B cell (primary cell): ENCODE results near the gene NSUN6. TPM values are rescaled to one million over a fixed set of nuclear protein-coding genes. Genes with fewer than 3 reads are reported as not detected.

ENCODE experiments used
- ATAC-seq: fragments of 200-7000 bp; cut with Tn5 transposase; one replicate; pipeline ENCODE4 v1.10.0; 2021; ENCODE audit warnings: low read depth, mild to moderate bottlenecking, moderate number of reproducible peaks, moderate library complexity
- CTCF ChIA-PET: fragments of 350-600 bp; sonication (Branson Sonifier 250); formaldehyde crosslinking; loops from one replicate; lab custom pipeline; 2021; ENCODE audit warnings: antibody characterized with exemption, inconsistent platforms; lab: Charles Lee
- POLR2A ChIA-PET: fragments of 350-600 bp; sonication (Branson Sonifier 250); formaldehyde crosslinking; loops from one replicate; lab custom pipeline; 2021; ENCODE audit warnings: antibody characterized with exemption; lab: Charles Lee
- DNase-seq: peaks from one replicate; pipeline ENCODE4 v3.0.0; 2013
- H2AFZ ChIP-seq: 2 replicates; pipeline ENCODE4 v1.6.1; 2012; ENCODE audit warnings: mild to moderate bottlenecking, low read depth, low read length; ENCODE audit not compliant: insufficient read depth, poor library complexity, severe bottlenecking
- H3K27ac ChIP-seq, 2 donors: 1 replicate in 1 of 2; 2 replicates in 1 of 2; pipeline ENCODE4 v1.5.1; 2012 to 2013; ENCODE audit warnings: low read length in 2 of 2, mild to moderate bottlenecking in 2 of 2, moderate library complexity in 1 of 2
- H3K27me3 ChIP-seq, 4 experiments: fragments of 200-600 bp in 1 of 4; sonication (generic) in 1 of 4; replicated peaks in 1 of 4; 1 replicate in 2 of 4; 2 replicates in 2 of 4; pipeline versions ENCODE4 v1.6.1 to v1.7.0; 2013 to 2016; ENCODE audit warnings: low read length in 3 of 4, mild to moderate bottlenecking in 2 of 4, mixed read lengths in 1 of 4, moderate library complexity in 1 of 4; ENCODE audit not compliant: insufficient read depth in 4 of 4, control insufficient read depth in 3 of 4; ENCODE audit errors: control extremely low read depth in 1 of 4
- H3K36me3 ChIP-seq, 2 experiments: replicated peaks in 1 of 2; 1 replicate in 1 of 2; 2 replicates in 1 of 2; pipeline versions ENCODE4 v1.6.1 to v1.7.1; 2013; ENCODE audit warnings: low read length in 1 of 2; ENCODE audit not compliant: insufficient read depth in 2 of 2, control insufficient read depth in 1 of 2; ENCODE audit errors: control extremely low read depth in 1 of 2, extremely low read depth in 1 of 2
- H3K4me1 ChIP-seq, 2 donors: fragments of 200-600 bp in 1 of 2; sonication (generic) in 1 of 2; 1 replicate in 1 of 2; 2 replicates in 1 of 2; pipeline versions ENCODE4 v1.5.1 to v1.6.1; 2013 to 2017; ENCODE audit warnings: low read length in 2 of 2; ENCODE audit not compliant: control insufficient read depth in 2 of 2, insufficient read depth in 2 of 2
- H3K4me2 ChIP-seq: replicated peaks from 2 replicates; pipeline ENCODE3; 2012; ENCODE audit warnings: mild to moderate bottlenecking, low read depth, low read length; ENCODE audit not compliant: poor library complexity, severe bottlenecking
- H3K4me3 ChIP-seq, 5 experiments: fragments of 200-600 bp in 1 of 5; sonication (generic) in 1 of 5; 1 replicate in 3 of 5; 2 replicates in 2 of 5; pipeline versions ENCODE4 v1.5.1 to v1.7.0; 2011 to 2016; ENCODE audit warnings: low read length in 4 of 5, mild to moderate bottlenecking in 4 of 5, low read depth in 2 of 5, control low read depth in 1 of 5, moderate library complexity in 1 of 5; ENCODE audit not compliant: insufficient read depth in 1 of 5; ENCODE audit errors: control extremely low read depth in 1 of 5, extremely low read depth in 1 of 5
- H3K79me2 ChIP-seq: fragments of 200-600 bp; sonication (generic); one replicate; pipeline ENCODE4 v1.6.0; 2016; ENCODE audit warnings: low read length; ENCODE audit not compliant: control insufficient read depth, insufficient read depth
- H3K9ac ChIP-seq: fragments of 200-600 bp; sonication (generic); 2 replicates; pipeline ENCODE4 v1.6.1; 2017; ENCODE audit warnings: mild to moderate bottlenecking, low read length, moderate library complexity
- H3K9me3 ChIP-seq, 3 donors: one replicate each; pipeline versions ENCODE4 v1.6.1 to v1.7.1; 2013; ENCODE audit warnings: low read length in 2 of 3; ENCODE audit not compliant: control insufficient read depth in 2 of 3, insufficient read depth in 1 of 3; ENCODE audit errors: control extremely low read depth in 1 of 3
- H4K20me1 ChIP-seq: 2 replicates; pipeline ENCODE4 v1.6.0; 2012; ENCODE audit warnings: mild to moderate bottlenecking, low read length; ENCODE audit not compliant: insufficient read depth, control insufficient read depth, poor library complexity, severe bottlenecking
- H3K27ac Mint-ChIP-seq: one replicate; pipeline ENCODE4 v1.8.0; 2021; ENCODE audit warnings: mixed read lengths
- H3K27me3 Mint-ChIP-seq: one replicate; pipeline ENCODE4 v1.8.0; 2021; ENCODE audit warnings: mixed read lengths
- H3K4me1 Mint-ChIP-seq: one replicate; pipeline ENCODE4 v1.8.0; 2021; ENCODE audit warnings: mixed read lengths
- H3K4me3 Mint-ChIP-seq: one replicate; pipeline ENCODE4 v1.8.0; 2021; ENCODE audit warnings: mixed read lengths
- H3K9me3 Mint-ChIP-seq: one replicate; pipeline ENCODE4 v1.8.0; 2022; ENCODE audit warnings: mixed read lengths; ENCODE audit not compliant: insufficient read depth
- CTCF ChIP-seq: fragments of 200-600 bp; IDR thresholded peaks from one replicate; pipeline ENCODE4 v1.8.0; 2022; ENCODE audit warnings: antibody characterized with exemption, mild to moderate bottlenecking
- EZH2 ChIP-seq: IDR thresholded peaks from 2 replicates; pipeline ENCODE4 v1.6.1; 2012; ENCODE audit warnings: borderline replicate concordance, low read depth, mild to moderate bottlenecking, moderate library complexity, low read length; ENCODE audit not compliant: insufficient read depth, poor library complexity, severe bottlenecking
- WGBS: methylation state at CpG from one replicate; pipeline ENCODE4 v1.1.5; 2013; ENCODE audit warnings: missing lambda C conversion rate; ENCODE audit not compliant: insufficient coverage; 5-methylcytosine and 5-hydroxymethylcytosine counted together
- intact Hi-C: fragments of 100-400 bp; cut with micrococcal nuclease; formaldehyde crosslinking; loops from one replicate; pipeline ENCODE4 v1.10.0; 2022
- polyA plus RNA-seq: library from polyadenylated mRNA; depleted of rRNA; stranded (reverse); fragments of >200 nt; gene quantifications from 2 replicates; pipeline ENCODE4 v1.2.3, GENCODE V29; 2012
- total RNA-seq, 2 donors: library from RNA; stranded (reverse); fragments of 120-200 nt in 1 of 2; gene quantifications; 1 replicate in 1 of 2; 2 replicates in 1 of 2; pipeline versions ENCODE4 v1.2.3 to v1.2.4, GENCODE V29; 2013 to 2022

The NSUN6 gene
- total and polyA plus RNA-seq, 2 donors (not counting 1 experiment from before 2014, with no cell fraction given): 13.4 to 27.9 TPM

- Mint-ChIP-seq H3K27me3 (no peaks in the 10 kb centered on the region), H3K4me1 (no peaks in the 10 kb centered on the region), H3K4me3 (no peak overlapping the region), H3K9me3 (no peaks in the 10 kb centered on the region), H3K27ac (no peak overlapping the region)
- ATAC-seq (no peak), DNase-seq (no peak)
- Histone ChIP-seq H3K27me3 (no peaks in the 10 kb centered on the region), H4K20me1 (no peaks in the 10 kb centered on the region), H3K4me2 (no peak overlapping the region), H3K9ac (no peak overlapping the region), H3K9me3 (peaks cover 14 to 87% (median 22%) of the 10 kb centered on the region in 3 donors), H3K4me3 (no peak overlapping the region), H3K79me2 (no peaks in the 10 kb centered on the region), H3K4me1 (no peaks in the 10 kb centered on the region), H3K36me3 (peaks cover 13 to 23% of the 10 kb centered on the region in 2 experiments), H3K27ac (no peak overlapping the region), H2AFZ (no peak overlapping the region)
- intact Hi-C loops: no loop called here
- over 99% methylated on average over 8 of the region's 8 CpGs for WGBS
- TF ChIP-seq CTCF (no peak), EZH2 (no peak)
- ChIA-PET POLR2A (no interaction called here), CTCF (no interaction called here)
These were observed 89.4 kb downstream of the NSUN6 start for GRCh38 chr10:18561861-18562551.

GRCh38 chr10:18557960-18558359 lies 93.4 kb downstream of the NSUN6 start:
- peaks cover 0 to 55% (median 10%) of the 10 kb centered on the region in 3 donors for H3K9me3 ChIP-seq

More at GRCh38 chr10:18557960-18558359, 93.4 kb downstream of the NSUN6 start:
- Histone ChIP-seq H3K27ac (no peak overlapping the region), H3K4me1 (no peaks in the 10 kb centered on the region), H3K36me3 (peaks cover 13 to 54% of the 10 kb centered on the region in 2 experiments), H3K79me2 (no peaks in the 10 kb centered on the region), H3K4me3 (no peak overlapping the region), H3K4me2 (no peak overlapping the region), H4K20me1 (no peaks in the 10 kb centered on the region), H3K27me3 (no peaks in the 10 kb centered on the region), H3K9ac (no peak overlapping the region), H2AFZ (no peak overlapping the region)
- ChIA-PET CTCF (no interaction called here), POLR2A (no interaction called here)
- no peak overlapping the region for H3K4me3 Mint-ChIP-seq
- TF ChIP-seq CTCF (no peak), EZH2 (no peak)
- intact Hi-C loops: no loop called here
- no peak overlapping the region for H3K27ac Mint-ChIP-seq
- H3K4me1 Mint-ChIP-seq: no peaks in the 10 kb centered on the region
- WGBS: 89% methylated on average over 1 of the region's 1 CpG
- H3K27me3 Mint-ChIP-seq: no peaks in the 10 kb centered on the region
- no peaks in the 10 kb centered on the region for H3K9me3 Mint-ChIP-seq
- ATAC-seq (no peak), DNase-seq (no peak)
